HepG2 (cell line): ENCODE results near the gene DCUN1D2. TPM values are rescaled to one million over a fixed set of nuclear protein-coding genes. Genes with fewer than 3 reads are reported as not detected.

Experiments
- CREB1 ChIP-seq, 2 experiments: fragments of 450-650 bp in 1 of 2; IDR thresholded peaks; 2 replicates each; pipeline ENCODE4 v1.6.1; 2016 to 2017; ENCODE audit warnings: control low read depth in 1 of 2, mild to moderate bottlenecking in 1 of 2, missing compliant biosample characterization in 1 of 2, missing genetic modification characterization in 1 of 2
- SMYD3 ChIP-seq: sonication (generic); formaldehyde crosslinking; IDR thresholded peaks from 2 replicates; pipeline ENCODE4 v1.8.1; 2023; ENCODE audit warnings: mild to moderate bottlenecking, missing genetic modification reagents
- SP140L ChIP-seq: sonication (generic); formaldehyde crosslinking; IDR thresholded peaks from 2 replicates; pipeline ENCODE4 v1.4.0; 2020; ENCODE audit warnings: missing genetic modification reagents, borderline replicate concordance
- SPEN ChIP-seq: sonication (generic); formaldehyde crosslinking; IDR thresholded peaks from 2 replicates; pipeline ENCODE4 v1.5.1; 2020; ENCODE audit warnings: low read depth, mild to moderate bottlenecking, missing genetic modification reagents
- ZFX ChIP-seq: sonication (generic); formaldehyde crosslinking; IDR thresholded peaks from 2 replicates; pipeline ENCODE4 v1.4.0; 2020; ENCODE audit warnings: mild to moderate bottlenecking, low read depth, missing genetic modification reagents, moderate library complexity
- ZNF121 ChIP-seq: sonication (generic); formaldehyde crosslinking; IDR thresholded peaks from 2 replicates; pipeline ENCODE4 v1.5.0; 2020; ENCODE audit warnings: mild to moderate bottlenecking, missing genetic modification reagents
- ZNF350 ChIP-seq: sonication (generic); formaldehyde crosslinking; IDR thresholded peaks from 2 replicates; pipeline ENCODE4 v1.4.0; 2020; ENCODE audit warnings: mild to moderate bottlenecking, low read depth, missing genetic modification reagents, borderline replicate concordance
- ZNF431 ChIP-seq: sonication (generic); formaldehyde crosslinking; IDR thresholded peaks from 2 replicates; pipeline ENCODE4 v1.9.0; 2022; ENCODE audit warnings: missing genetic modification reagents, low read depth, mild to moderate bottlenecking, borderline replicate concordance
- ZNF432 ChIP-seq: sonication (generic); formaldehyde crosslinking; IDR thresholded peaks from 2 replicates; pipeline ENCODE4 v1.5.0; 2020; ENCODE audit warnings: missing genetic modification reagents, mild to moderate bottlenecking, borderline replicate concordance
- ZNF468 ChIP-seq: sonication (generic); formaldehyde crosslinking; IDR thresholded peaks from 2 replicates; pipeline ENCODE4 v1.8.0; 2022; ENCODE audit warnings: mild to moderate bottlenecking, moderate library complexity, missing genetic modification reagents
- ZNF7 ChIP-seq: IDR thresholded peaks from 2 replicates; pipeline ENCODE4 v1.6.1; 2016; ENCODE audit warnings: missing biosample characterization, missing genetic modification reagents
- polyA plus RNA-seq, 8 experiments: library from polyadenylated mRNA; depleted of rRNA in 3 of 8; stranded (reverse) in 7 of 8; unstranded in 1 of 8; fragments of >200 nt; fragmentation: Illumina TruSeq in 4 of 8; extraction: Trizol in 4 of 8; gene quantifications; 2 replicates each; pipeline versions ENCODE4 v1.2.1 to v1.2.3, GENCODE V29; 2011 to 2016; ENCODE audit warnings: low read depth in 4 of 8, missing spikeins in 1 of 8, mixed read lengths in 1 of 8; ENCODE audit not compliant: insufficient read depth in 1 of 8
- total RNA-seq, 5 experiments: library from RNA; depleted of rRNA; stranded (reverse); fragments of >200 nt; fragmentation: Illumina TruSeq; extraction: Trizol; gene quantifications; 2 replicates each; pipeline ENCODE4 v1.2.3, GENCODE V29; 2016; ENCODE audit warnings: low read depth in 1 of 5
- TF ChIP-seq, protein P1 (sequence below): sonication (generic); formaldehyde crosslinking; IDR thresholded peaks from 2 replicates; pipeline ENCODE4 v1.5.1; 2020; ENCODE audit warnings: mild to moderate bottlenecking, missing genetic modification reagents, moderate library complexity
- TF ChIP-seq, protein P2 (sequence below): sonication (generic); formaldehyde crosslinking; IDR thresholded peaks from 2 replicates; pipeline ENCODE4 v1.4.0; 2020; ENCODE audit warnings: missing genetic modification reagents
- TF ChIP-seq, protein P3 (sequence below): sonication (generic); formaldehyde crosslinking; IDR thresholded peaks from 2 replicates; pipeline ENCODE4 v1.4.0; 2020; ENCODE audit warnings: missing genetic modification reagents, borderline replicate concordance
- TF ChIP-seq, protein P4 (sequence below): sonication (generic); formaldehyde crosslinking; IDR thresholded peaks from 2 replicates; pipeline ENCODE4 v1.4.0; 2020; ENCODE audit warnings: missing genetic modification reagents, borderline replicate concordance

The DCUN1D2 gene
- total and polyA plus RNA-seq, 2 of the 13 experiments (the other 11 are each of a cell fraction or from before 2014, with no cell fraction given), result 9.1 to 9.6 TPM

DNA sequence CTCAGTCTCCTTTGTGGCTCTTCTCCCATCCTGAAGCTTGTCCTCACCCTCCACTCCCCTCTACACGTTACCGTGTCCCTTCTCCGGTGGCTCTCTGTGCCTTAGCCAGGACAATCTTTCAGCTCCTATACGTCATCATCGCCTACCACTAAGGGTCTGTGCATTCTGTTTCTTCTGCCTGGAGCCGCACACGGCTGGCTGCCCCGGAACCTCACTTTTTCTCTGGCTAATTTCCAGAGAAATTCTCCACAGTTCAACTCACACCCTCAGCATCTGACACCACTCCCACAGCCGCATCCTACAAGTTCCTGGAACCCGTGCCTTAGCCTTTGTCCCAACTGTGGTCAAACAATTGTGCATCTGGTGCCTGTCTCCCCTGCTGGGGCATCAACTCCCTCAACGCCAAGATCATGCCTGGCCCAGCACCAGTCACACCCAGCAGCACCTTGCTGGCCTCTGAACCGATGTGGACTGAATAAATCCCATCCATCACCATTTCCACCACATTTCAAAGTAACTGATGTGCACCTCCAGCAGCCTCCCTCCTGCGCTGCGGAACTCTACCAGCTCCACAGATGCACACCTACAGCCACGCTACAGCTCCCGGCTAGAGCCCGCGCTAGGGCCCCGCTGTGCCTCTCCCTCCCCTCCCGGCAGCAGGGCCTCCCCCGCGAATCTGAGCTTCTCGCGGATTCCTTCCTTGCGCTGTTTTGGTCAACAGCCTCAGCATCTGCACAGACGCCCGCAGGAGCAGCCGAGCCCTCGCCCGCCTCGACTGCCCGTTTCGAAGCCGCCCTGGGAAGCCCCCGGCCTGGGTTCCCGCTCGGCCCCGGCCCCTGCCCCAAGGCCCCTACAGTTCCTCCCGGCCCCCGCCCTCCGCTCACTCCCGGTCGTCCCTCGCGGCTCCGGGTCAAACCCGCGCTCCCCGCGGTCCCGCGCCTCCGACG is 689 bp downstream of the DCUN1D2 start (continued):
- TF ChIP-seq, protein P1, sequence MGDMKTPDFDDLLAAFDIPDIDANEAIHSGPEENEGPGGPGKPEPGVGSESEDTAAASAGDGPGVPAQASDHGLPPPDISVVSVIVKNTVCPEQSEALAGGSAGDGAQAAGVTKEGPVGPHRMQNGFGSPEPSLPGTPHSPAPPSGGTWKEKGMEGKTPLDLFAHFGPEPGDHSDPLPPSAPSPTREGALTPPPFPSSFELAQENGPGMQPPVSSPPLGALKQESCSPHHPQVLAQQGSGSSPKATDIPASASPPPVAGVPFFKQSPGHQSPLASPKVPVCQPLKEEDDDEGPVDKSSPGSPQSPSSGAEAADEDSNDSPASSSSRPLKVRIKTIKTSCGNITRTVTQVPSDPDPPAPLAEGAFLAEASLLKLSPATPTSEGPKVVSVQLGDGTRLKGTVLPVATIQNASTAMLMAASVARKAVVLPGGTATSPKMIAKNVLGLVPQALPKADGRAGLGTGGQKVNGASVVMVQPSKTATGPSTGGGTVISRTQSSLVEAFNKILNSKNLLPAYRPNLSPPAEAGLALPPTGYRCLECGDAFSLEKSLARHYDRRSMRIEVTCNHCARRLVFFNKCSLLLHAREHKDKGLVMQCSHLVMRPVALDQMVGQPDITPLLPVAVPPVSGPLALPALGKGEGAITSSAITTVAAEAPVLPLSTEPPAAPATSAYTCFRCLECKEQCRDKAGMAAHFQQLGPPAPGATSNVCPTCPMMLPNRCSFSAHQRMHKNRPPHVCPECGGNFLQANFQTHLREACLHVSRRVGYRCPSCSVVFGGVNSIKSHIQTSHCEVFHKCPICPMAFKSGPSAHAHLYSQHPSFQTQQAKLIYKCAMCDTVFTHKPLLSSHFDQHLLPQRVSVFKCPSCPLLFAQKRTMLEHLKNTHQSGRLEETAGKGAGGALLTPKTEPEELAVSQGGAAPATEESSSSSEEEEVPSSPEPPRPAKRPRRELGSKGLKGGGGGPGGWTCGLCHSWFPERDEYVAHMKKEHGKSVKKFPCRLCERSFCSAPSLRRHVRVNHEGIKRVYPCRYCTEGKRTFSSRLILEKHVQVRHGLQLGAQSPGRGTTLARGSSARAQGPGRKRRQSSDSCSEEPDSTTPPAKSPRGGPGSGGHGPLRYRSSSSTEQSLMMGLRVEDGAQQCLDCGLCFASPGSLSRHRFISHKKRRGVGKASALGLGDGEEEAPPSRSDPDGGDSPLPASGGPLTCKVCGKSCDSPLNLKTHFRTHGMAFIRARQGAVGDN, result 0 out of 2 replicates have a peak, but pooled peaks have one; percentile 3
- TF ChIP-seq ZNF468 (CRISPR knock-in tag) (no peak), SP140L (no peak), ZNF7 (CRISPR knock-in tag) (no peak), CREB1 (IDR thresholded peaks at IDR 0.05) (peak; percentile 77), CREB1 (CRISPR knock-in tag; IDR thresholded peaks at IDR 0.05) (no peak), ZNF432 (CRISPR knock-in tag) (no peak), SPEN (CRISPR knock-in tag) (no peak), ZNF431 (no peak), ZNF121 (CRISPR knock-in tag) (no peak), ZFX (no peak), SMYD3 (no peak), ZNF350 (CRISPR knock-in tag) (no peak)
- TF ChIP-seq, protein P2, sequence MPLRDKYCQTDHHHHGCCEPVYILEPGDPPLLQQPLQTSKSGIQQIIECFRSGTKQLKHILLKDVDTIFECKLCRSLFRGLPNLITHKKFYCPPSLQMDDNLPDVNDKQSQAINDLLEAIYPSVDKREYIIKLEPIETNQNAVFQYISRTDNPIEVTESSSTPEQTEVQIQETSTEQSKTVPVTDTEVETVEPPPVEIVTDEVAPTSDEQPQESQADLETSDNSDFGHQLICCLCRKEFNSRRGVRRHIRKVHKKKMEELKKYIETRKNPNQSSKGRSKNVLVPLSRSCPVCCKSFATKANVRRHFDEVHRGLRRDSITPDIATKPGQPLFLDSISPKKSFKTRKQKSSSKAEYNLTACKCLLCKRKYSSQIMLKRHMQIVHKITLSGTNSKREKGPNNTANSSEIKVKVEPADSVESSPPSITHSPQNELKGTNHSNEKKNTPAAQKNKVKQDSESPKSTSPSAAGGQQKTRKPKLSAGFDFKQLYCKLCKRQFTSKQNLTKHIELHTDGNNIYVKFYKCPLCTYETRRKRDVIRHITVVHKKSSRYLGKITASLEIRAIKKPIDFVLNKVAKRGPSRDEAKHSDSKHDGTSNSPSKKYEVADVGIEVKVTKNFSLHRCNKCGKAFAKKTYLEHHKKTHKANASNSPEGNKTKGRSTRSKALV (CRISPR knock-in tag), result no peak
- TF ChIP-seq, protein P3, sequence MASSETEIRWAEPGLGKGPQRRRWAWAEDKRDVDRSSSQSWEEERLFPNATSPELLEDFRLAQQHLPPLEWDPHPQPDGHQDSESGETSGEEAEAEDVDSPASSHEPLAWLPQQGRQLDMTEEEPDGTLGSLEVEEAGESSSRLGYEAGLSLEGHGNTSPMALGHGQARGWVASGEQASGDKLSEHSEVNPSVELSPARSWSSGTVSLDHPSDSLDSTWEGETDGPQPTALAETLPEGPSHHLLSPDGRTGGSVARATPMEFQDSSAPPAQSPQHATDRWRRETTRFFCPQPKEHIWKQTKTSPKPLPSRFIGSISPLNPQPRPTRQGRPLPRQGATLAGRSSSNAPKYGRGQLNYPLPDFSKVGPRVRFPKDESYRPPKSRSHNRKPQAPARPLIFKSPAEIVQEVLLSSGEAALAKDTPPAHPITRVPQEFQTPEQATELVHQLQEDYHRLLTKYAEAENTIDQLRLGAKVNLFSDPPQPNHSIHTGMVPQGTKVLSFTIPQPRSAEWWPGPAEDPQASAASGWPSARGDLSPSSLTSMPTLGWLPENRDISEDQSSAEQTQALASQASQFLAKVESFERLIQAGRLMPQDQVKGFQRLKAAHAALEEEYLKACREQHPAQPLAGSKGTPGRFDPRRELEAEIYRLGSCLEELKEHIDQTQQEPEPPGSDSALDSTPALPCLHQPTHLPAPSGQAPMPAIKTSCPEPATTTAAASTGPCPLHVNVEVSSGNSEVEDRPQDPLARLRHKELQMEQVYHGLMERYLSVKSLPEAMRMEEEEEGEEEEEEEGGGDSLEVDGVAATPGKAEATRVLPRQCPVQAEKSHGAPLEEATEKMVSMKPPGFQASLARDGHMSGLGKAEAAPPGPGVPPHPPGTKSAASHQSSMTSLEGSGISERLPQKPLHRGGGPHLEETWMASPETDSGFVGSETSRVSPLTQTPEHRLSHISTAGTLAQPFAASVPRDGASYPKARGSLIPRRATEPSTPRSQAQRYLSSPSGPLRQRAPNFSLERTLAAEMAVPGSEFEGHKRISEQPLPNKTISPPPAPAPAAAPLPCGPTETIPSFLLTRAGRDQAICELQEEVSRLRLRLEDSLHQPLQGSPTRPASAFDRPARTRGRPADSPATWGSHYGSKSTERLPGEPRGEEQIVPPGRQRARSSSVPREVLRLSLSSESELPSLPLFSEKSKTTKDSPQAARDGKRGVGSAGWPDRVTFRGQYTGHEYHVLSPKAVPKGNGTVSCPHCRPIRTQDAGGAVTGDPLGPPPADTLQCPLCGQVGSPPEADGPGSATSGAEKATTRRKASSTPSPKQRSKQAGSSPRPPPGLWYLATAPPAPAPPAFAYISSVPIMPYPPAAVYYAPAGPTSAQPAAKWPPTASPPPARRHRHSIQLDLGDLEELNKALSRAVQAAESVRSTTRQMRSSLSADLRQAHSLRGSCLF (CRISPR knock-in tag), result no peak
- TF ChIP-seq, protein P4, sequence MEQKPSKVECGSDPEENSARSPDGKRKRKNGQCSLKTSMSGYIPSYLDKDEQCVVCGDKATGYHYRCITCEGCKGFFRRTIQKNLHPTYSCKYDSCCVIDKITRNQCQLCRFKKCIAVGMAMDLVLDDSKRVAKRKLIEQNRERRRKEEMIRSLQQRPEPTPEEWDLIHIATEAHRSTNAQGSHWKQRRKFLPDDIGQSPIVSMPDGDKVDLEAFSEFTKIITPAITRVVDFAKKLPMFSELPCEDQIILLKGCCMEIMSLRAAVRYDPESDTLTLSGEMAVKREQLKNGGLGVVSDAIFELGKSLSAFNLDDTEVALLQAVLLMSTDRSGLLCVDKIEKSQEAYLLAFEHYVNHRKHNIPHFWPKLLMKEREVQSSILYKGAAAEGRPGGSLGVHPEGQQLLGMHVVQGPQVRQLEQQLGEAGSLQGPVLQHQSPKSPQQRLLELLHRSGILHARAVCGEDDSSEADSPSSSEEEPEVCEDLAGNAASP (CRISPR knock-in tag), result no peak
